Lower leg skin (tissue), 4 donors: ENCODE results near the gene LRP5. TPM values are rescaled to one million over a fixed set of nuclear protein-coding genes. Genes with fewer than 3 reads are reported as not detected.
A peak's percentile ranks its signal among the peaks of the same experiment; 100 is the strongest.

ENCODE experiments used
- DNase-seq, 2 donors: peaks; one replicate each; pipeline ENCODE4 v3.0.0-alpha.2; 2019; ENCODE audit warnings: low spot score in 2 of 2
- H3K4me3 ChIP-seq: fragments of 200-600 bp; sonication (generic); 2 replicates; pipeline ENCODE4 v1.5.1; 2017; ENCODE audit warnings: mild to moderate bottlenecking, low read depth; ENCODE audit not compliant: poor library complexity, severe bottlenecking
- CTCF ChIP-seq, 3 donors: fragments of 450-650 bp; IDR thresholded peaks; one replicate each; pipeline ENCODE4 v1.5.1; 2016; ENCODE audit warnings: antibody characterized with exemption in 3 of 3, mild to moderate bottlenecking in 3 of 3, moderate library complexity in 2 of 3
- POLR2A ChIP-seq, 2 donors: fragments of 450-650 bp; IDR thresholded peaks; one replicate each; pipeline ENCODE4 v1.6.1; 2016 to 2017; ENCODE audit warnings: antibody characterized with exemption in 2 of 2, mild to moderate bottlenecking in 1 of 2, moderate library complexity in 1 of 2
- WGBS, 2 donors: methylation state at CpG; one replicate each; pipeline ENCODE4 v1.1.5; 2018; 5-methylcytosine and 5-hydroxymethylcytosine counted together
- intact Hi-C: fragments of 100-400 bp; cut with DNase I; formaldehyde crosslinking; loops from one replicate; pipeline ENCODE4 v1.15.0; 2023; ENCODE audit warnings: low total_unique reads
- total RNA-seq, 4 donors: library from RNA; depleted of rRNA; stranded (reverse); fragments of >200 nt; gene quantifications; one replicate each; pipeline ENCODE4 v1.1.0, GENCODE V29; 2016

LRP5 gene
- total RNA-seq, 4 donors from 2014 or later: 25.0 to 53.5 (median 29.3) TPM

DNA sequence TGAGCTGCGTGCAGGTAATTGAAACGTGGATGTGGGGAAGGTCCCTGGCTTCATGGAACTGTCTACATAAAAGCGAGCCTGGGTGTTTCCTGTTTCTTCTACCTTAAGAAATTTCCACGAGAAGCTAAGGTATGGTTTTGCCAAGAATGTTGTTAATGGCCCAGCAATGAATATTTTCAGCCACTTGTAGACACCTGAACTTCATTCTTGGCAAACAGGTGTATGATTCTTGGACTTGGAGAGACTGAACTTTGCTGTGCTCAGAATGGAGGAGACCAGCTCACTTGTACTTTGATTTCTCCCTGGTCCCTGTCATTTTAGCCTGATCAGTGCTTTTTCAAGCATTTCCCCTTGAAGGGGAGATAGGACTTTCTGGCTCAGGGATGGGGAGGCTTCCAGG lies 20.8 kb downstream of the LRP5 start:
- WGBS, 2 donors: 48 to 58% methylated on average over 4 of the region's 4 CpGs
- intact Hi-C loops: no loop called here
- no peak for TF ChIP-seq POLR2A (IDR thresholded peaks at IDR 0.05)
- TF ChIP-seq CTCF (IDR thresholded peaks at IDR 0.05): no peak
- DNase-seq: no peak
- H3K4me3 ChIP-seq: no peak overlapping the region

GRCh38 chr11:68334923-68335322 lies 22.5 kb downstream of the LRP5 start:
- intact Hi-C loops: no loop called here
- TF ChIP-seq POLR2A (IDR thresholded peaks at IDR 0.05): no peak
- no peak for TF ChIP-seq CTCF (IDR thresholded peaks at IDR 0.05)
- no peak overlapping the region for H3K4me3 ChIP-seq
- WGBS, 2 donors: 83 to 92% methylated on average over 4 of the region's 4 CpGs
- no peak for DNase-seq

- DNase-seq: no peak
- TF ChIP-seq CTCF (IDR thresholded peaks at IDR 0.05): no peak
- TF ChIP-seq POLR2A (IDR thresholded peaks at IDR 0.05): no peak
- intact Hi-C loops: no loop called here
- WGBS, 2 donors: 63 to 70% methylated on average over 8 of the region's 8 CpGs
- H3K4me3 ChIP-seq: no peak overlapping the region
Observed at GRCh38 chr11:68335683-68336082, 23.3 kb downstream of the LRP5 start.

- WGBS, 2 donors: 79 to 84% methylated on average over 9 of the region's 9 CpGs
- TF ChIP-seq POLR2A (IDR thresholded peaks at IDR 0.05) (no peak), CTCF (IDR thresholded peaks at IDR 0.05) (no peak)
- H3K4me3 ChIP-seq: no peak overlapping the region
- intact Hi-C loops: no loop called here
- DNase-seq: no peak
Observed at GRCh38 chr11:68336716-68337115, 24.3 kb downstream of the LRP5 start.

DNA sequence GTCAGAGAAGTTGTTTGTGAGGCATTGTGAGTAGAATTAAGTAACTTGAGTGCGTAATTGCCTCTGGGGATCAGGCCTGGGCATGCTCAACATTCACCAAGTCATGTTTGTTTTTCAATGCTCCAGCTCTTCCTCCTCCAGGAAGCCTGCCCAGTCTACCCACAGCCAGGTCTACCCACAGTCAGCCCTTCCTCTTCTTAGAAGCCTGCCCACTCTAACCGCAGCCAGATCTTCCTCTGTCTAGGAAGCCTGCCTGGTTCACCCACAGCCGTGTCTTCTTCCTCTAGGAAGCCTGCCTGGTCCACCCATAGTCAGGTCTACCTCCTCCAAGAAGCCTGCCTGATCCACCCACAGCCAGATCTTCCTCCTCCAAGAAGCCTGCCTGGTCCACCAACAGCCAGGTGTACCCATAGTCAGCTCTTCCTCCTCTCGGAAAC lies 25.0 kb downstream of the LRP5 start:
- no peak overlapping the region for H3K4me3 ChIP-seq
- WGBS, 2 donors: 49 to 58% methylated on average over 4 of the region's 4 CpGs
- intact Hi-C loops: no loop called here
- TF ChIP-seq POLR2A (IDR thresholded peaks at IDR 0.05): no peak
- TF ChIP-seq CTCF (IDR thresholded peaks at IDR 0.05): no peak
- no peak for DNase-seq

- DNase-seq: peak; percentile 62 to 91
- 23 to 36% methylated on average over 11 of the region's 11 CpGs for WGBS, 2 donors
- H3K4me3 ChIP-seq: no peak overlapping the region
- TF ChIP-seq CTCF (IDR thresholded peaks at IDR 0.05): no peak
- no peak for TF ChIP-seq POLR2A (IDR thresholded peaks at IDR 0.05)
- intact Hi-C loops: no loop called here
Observed at GRCh38 chr11:68338051-68338780, 25.8 kb downstream of the LRP5 start.
